AG08395 (cell line): ENCODE results near the gene CCDC12.
"Not testable (repeated sequence)": the region's sequence is repeated elsewhere in the genome, so short reads cannot be mapped to it uniquely, and the experiment has no call there.

ENCODE experiments used
- DNase-seq: peaks from one replicate; pipeline ENCODE4 v3.0.0; 2012; ENCODE audit warnings: mixed read lengths, low spot score

Gene CCDC12

GRCh38 chr3:46979958-46980497, 3.5 kb upstream of the CCDC12 start:
- no peak for DNase-seq

- DNase-seq, result peak; percentile 89
Observed at GRCh38 chr3:46978985-46979944, 2.7 kb upstream of the CCDC12 start, which contains the start of gene NBEAL2. Gene NBEAL2, plus strand, starts transcription at chr3:46979666. Its CDS starts 196 bp downstream, at chr3:46979862.

- no peak for DNase-seq
Observed at GRCh38 chr3:46978381-46978780, 1.8 kb upstream of the CCDC12 start.

GRCh38 chr3:46977811-46978195, 1.3 kb upstream of the CCDC12 start:
- no peak for DNase-seq

- no peak for DNase-seq
Observed at GRCh38 chr3:46974421-46975171, 1.9 kb downstream of the CCDC12 start.

GRCh38 chr3:46972396-46972795, 4.1 kb downstream of the CCDC12 start:
- no peak for DNase-seq

- no peak for DNase-seq
Observed at GRCh38 chr3:46971742-46972141, 4.8 kb downstream of the CCDC12 start.

- DNase-seq, result no peak
Observed at GRCh38 chr3:46971151-46971550, 5.4 kb downstream of the CCDC12 start.

- DNase-seq, result no peak
Observed at GRCh38 chr3:46970391-46971091, 6.0 kb downstream of the CCDC12 start.

GRCh38 chr3:46968783-46969428, 7.6 kb downstream of the CCDC12 start:
- DNase-seq, result no peak

- DNase-seq, result no peak
Observed at GRCh38 chr3:46966811-46967210, 9.7 kb downstream of the CCDC12 start.

- no peak for DNase-seq
Observed at GRCh38 chr3:46965151-46965550, 11.4 kb downstream of the CCDC12 start.

- not testable (repeated sequence) for DNase-seq
Observed at GRCh38 chr3:46964038-46964590, 12.4 kb downstream of the CCDC12 start.

GRCh38 chr3:46962990-46963389, 13.6 kb downstream of the CCDC12 start:
- no peak for DNase-seq

GRCh38 chr3:46962427-46962826, 14.1 kb downstream of the CCDC12 start:
- no peak for DNase-seq

GRCh38 chr3:46960835-46961234, 15.7 kb downstream of the CCDC12 start:
- no peak for DNase-seq

GRCh38 chr3:46960081-46960701, 16.4 kb downstream of the CCDC12 start:
- peak; percentile 74 for DNase-seq

GRCh38 chr3:46959161-46959511, 17.4 kb downstream of the CCDC12 start:
- no peak for DNase-seq

- no peak for DNase-seq
Observed at GRCh38 chr3:46958467-46959160, 17.9 kb downstream of the CCDC12 start.
